Raji (cell line): ENCODE measurements around the gene SKA3.

Experiments
- POLR2A ChIP-seq: IDR thresholded peaks from 2 replicates; pipeline ENCODE4 v1.6.1; 2011; ENCODE audit warnings: low read depth, low read length, control low read depth; ENCODE audit not compliant: insufficient read depth

Gene SKA3

DNA sequence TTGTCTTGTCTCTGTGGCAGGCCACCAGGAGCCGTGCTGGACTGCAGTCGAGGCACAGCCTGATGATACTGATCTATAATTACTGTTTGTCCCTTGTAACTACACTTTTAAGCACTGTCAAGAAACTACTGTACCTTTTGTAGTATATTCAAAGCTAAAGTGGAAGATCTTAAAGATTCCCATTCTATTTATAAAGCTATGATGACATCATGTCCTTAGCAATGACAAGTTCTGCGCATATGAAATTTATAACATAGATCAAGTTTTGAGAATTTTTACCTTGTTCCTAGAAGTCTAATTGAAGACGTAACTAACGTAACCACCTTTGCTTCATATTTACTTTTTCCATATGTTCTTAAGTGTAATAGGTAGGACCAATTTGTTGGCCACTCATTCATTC lies 58.2 kb downstream of the SKA3 start:
- TF ChIP-seq POLR2A = no peak

DNA sequence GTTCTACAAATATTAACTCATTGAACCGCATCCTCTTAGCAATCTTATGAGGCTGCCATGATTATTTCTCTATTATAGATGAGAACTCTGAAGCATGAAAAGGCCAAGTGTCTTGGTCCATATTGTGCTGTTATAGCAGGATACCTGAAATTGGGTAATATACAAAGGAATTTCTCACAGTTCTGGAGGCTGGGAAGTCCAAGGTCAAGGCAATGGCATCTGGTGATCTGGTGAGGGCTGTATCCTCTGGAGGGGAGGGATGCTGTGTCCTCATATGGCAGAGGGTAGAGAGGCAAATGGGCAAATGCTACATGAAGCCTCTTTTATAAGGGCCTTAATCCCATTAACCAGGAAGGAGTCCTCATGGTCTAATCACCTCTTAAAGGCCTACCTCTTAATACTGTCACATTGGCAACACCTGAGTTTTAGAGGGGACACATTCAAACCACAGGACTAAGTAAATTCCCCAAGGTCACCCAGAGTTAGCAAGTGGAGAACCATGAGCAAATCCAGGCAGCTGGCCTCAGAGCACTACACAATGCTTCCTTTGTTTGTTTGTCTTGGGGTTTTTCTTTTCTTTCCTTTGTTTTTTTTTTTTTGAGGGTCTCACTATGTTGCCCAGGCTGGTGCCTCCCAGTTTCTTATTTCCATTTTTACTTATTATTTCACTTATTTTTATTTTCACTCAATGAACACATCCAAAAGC lies 59.1 kb downstream of the SKA3 start:
- no peak for TF ChIP-seq POLR2A

DNA sequence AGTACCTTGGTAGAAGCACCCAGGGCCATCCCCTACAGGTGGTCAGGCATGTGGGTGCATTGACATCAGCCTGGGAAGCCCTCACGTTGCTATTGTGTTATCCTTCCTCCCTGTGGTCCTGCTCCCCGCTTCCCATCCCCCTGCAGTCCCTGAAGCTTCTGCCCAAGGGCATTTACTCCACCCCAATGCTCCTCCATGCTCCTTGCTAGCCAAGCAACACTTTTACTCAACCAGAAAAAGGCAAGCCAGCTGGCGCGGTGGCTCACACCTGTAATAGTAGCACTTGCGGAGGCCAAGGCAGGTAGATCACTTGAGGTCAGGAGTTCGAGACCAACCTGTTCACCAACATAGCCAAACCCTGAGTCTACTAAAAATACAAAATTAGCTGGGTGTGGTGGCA lies 60.2 kb downstream of the SKA3 start:
- no peak for TF ChIP-seq POLR2A

DNA sequence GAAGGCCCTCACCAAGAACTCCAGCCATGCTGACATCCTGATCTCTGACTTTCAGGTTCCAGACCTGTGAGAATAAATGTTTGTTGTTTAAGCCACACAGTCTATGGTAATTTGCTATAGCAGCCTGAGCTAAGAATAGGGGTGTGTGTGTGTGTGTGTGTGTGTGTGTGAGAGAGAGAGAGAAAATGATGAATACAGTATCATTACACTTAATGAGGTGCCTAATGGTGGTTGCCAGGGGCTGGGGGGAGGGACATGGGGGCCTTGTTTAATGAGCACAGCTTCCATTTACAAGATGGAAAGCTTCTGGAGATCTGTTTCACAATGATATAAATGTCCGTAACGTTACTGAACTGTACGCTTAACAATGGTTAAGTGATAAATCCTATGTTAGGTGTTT lies 61.1 kb downstream of the SKA3 start:
- TF ChIP-seq POLR2A = no peak

DNA sequence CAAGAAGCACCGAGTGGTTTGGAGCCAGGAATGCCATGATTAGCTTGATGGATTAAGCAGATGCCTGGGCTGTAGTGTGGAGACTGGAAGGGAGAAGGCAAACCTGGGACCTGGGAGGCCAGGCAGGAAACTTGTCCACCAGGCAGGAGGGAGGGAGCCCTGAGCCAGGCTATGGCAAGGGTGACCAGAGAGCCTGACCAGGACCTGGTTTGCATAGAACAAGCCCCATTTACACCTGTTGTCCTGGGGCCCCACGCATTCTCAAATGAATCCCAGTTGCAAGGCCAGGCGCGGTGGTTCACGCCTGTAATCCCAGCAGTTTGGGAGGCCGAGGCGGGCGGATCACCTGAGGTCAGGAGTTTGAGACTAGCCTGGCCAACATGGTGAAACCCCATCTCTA lies 64.8 kb downstream of the SKA3 start:
- no peak for TF ChIP-seq POLR2A

DNA sequence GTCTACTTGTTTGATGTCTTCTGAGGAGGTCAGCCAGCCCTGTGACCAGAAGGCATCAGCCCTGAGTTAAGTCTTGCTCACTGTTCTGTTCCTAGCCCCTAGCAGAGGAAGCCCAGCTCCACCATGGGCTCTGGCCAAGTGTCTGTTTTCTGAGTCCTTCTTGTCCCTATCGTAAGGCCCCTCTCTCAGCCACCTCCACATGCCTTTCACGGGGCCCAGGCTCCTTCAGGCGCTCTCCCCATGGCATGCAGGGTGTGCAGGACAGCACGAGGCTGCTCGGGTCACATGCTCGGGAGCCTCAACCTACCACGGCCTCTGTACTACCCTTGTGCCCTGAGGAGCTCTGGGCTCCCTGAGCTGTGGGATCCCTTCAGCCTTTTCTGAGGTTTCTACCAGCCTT lies 67.2 kb downstream of the SKA3 start:
- TF ChIP-seq POLR2A = no peak

DNA sequence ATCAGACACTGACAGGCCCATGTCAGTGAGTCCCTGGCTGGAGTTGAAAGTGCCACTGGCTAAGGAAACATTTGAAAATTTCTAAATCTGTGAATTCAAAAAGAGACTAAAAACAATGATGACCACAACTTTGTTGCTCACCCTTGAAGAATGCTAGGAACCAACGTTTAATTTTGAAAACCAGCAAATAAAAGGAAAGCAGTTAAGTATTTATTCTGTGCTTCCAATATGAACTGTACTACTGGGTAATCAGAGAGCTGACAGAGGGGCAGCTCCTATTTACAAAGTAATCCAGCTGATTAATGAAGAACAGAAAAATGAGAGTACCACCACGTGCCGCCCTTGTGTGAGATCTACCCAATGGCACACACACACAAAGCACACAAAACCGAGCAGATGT lies 70.3 kb downstream of the SKA3 start:
- TF ChIP-seq POLR2A = no peak

DNA sequence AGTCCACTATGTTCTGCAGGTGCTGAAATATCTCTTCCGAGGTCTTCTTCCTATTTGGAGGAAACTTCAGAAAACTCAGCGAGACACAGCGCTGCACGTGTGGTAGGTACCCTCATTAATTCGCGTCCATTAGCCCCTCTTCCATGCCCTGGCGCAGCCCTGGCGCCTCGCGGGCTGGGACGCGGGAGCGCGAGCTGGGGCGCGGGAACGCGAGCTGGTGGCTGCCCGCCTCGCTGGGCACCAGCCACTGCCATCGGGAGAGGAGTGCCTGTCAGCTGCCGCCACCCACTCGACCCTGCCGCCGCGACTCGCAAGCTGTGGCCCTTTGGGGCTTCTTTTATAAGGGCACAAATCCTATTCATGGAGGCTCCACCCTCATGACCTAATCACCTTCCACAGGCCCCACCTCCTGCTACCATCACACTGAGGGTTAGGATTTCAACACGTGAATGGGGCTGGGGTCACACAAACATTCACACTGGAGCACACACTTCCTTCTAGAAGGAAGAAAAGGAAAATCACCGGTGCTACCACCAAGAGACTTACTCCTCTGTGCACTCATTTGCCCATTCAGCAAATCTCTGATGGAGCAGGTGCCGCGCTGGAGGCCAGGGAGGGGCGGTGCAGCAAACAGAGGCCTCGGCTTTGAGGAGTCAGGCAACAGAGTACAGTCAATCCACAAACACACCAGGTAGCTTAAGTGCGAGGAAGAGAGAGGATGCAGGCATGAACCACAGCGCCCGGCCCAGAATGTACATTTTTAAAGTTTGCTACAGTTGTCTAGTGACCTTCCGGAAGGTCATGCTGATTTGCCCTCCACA lies 71.9 kb downstream of the SKA3 start:
- no peak for TF ChIP-seq POLR2A
